Gastroesophageal sphincter (tissue), 3 donors: ENCODE data around the gene KIZ.
"Not testable (repeated sequence)": the region's sequence is repeated elsewhere in the genome, so short reads cannot be mapped to it uniquely, and the experiment has no call there.

Experiments used
- EP300 ChIP-seq: sonication (generic); formaldehyde crosslinking; IDR thresholded peaks from one replicate; pipeline ENCODE4 v1.6.1; 2017; ENCODE audit warnings: antibody characterized with exemption, mild to moderate bottlenecking
- TF ChIP-seq, protein P1 (sequence below), 4 experiments: fragments of 200-600 bp in 2 of 4; fragments of 450-650 bp in 2 of 4; sonication (generic) in 1 of 4; IDR thresholded peaks; one replicate each; pipeline ENCODE4 v1.5.1; 2017 to 2019; ENCODE audit warnings: antibody characterized with exemption in 4 of 4, mild to moderate bottlenecking in 2 of 4, moderate library complexity in 2 of 4

DNA sequence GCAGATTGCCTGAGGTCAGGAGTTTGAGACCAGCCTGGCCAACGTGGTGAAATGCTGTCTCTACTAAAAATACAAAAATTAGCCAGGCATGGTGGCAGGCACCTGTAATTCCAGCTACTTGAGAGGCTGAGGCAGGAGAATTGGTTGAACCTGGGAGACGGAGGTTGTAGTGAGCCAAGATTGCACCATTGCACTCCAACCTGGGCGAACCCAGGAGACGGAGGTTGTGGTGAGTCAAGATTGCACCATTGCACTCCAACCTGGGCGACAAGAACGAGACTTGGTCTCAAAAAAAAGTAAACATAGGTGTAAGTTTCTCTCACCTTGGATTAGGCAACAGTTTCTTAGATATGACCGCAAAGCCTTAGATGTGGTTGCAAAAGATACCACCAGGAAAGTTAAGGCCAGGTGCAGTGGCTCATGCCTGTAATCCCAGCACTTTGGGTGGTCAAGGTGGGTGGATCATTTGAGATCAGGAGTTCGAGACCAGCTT is 121.8 kb downstream of the KIZ start:
- not testable (repeated sequence) for TF ChIP-seq EP300
- TF ChIP-seq, protein P1, sequence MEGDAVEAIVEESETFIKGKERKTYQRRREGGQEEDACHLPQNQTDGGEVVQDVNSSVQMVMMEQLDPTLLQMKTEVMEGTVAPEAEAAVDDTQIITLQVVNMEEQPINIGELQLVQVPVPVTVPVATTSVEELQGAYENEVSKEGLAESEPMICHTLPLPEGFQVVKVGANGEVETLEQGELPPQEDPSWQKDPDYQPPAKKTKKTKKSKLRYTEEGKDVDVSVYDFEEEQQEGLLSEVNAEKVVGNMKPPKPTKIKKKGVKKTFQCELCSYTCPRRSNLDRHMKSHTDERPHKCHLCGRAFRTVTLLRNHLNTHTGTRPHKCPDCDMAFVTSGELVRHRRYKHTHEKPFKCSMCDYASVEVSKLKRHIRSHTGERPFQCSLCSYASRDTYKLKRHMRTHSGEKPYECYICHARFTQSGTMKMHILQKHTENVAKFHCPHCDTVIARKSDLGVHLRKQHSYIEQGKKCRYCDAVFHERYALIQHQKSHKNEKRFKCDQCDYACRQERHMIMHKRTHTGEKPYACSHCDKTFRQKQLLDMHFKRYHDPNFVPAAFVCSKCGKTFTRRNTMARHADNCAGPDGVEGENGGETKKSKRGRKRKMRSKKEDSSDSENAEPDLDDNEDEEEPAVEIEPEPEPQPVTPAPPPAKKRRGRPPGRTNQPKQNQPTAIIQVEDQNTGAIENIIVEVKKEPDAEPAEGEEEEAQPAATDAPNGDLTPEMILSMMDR (IDR thresholded peaks at IDR 0.05), result not testable (repeated sequence)
